ENCODE results near the gene AGPAT4.
"Not testable (repeated sequence)": the region's sequence is repeated elsewhere in the genome, so short reads cannot be mapped to it uniquely, and the experiment has no call there.

The AGPAT4 gene

DNA sequence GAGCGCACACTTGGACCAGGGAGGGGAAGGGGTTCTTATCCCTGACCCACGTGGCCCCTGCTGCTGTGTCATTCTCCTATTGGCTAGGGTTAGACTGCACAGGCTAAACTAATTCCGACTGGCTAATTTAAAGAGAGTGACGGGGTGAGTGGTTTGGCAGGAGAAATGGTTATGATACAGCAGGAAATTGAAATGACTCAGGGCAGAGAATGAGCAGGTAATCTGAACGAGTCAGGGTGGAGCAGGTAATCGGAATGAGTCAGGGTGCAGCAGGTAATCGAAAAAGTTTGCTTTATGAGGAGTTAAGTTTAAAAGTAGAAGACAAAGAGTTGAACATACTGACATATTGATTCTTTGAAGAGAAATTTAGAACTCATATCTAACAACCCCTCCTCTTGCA is 35.9 kb upstream of the AGPAT4 start:
- H3K23ac ChIP-seq (ENCODE audit: low read length); H2AFZ ChIP-seq (ENCODE audit: insufficient read depth, low read length, poor library complexity); H3K18ac ChIP-seq (ENCODE audit: low read length); H3K79me1 ChIP-seq (ENCODE audit: low read length); H2AK5ac ChIP-seq (ENCODE audit: low read length); H3K14ac ChIP-seq (ENCODE audit: low read length); H3K9me3 ChIP-seq (ENCODE audit: insufficient read depth, low read depth, low read length); H4K12ac ChIP-seq (ENCODE audit: low read depth, low read length); H3K27ac ChIP-seq (ENCODE audit: low read depth, low read length); H3K27me3 ChIP-seq (ENCODE audit: insufficient read depth, low read length); H3K9ac ChIP-seq (ENCODE audit: low read length); H3K4me1 ChIP-seq (ENCODE audit: control insufficient read depth in 1 of 2, insufficient read depth in 2 of 2, low read length in 2 of 2); H4K91ac ChIP-seq (ENCODE audit: low read depth, low read length); H3K4me3 ChIP-seq (ENCODE audit: low read depth, low read length); H3K4ac ChIP-seq (ENCODE audit: low read depth, low read length); H3K4me2 ChIP-seq (ENCODE audit: low read length); H2BK120ac ChIP-seq (ENCODE audit: insufficient read depth, low read length, poor library complexity); H3K79me2 ChIP-seq (ENCODE audit: control insufficient read depth, insufficient read depth, low read length, poor library complexity); H4K8ac ChIP-seq (ENCODE audit: low read depth, low read length); H2BK12ac ChIP-seq (ENCODE audit: low read length); H2BK5ac ChIP-seq (ENCODE audit: low read depth, low read length, poor library complexity); DNase-seq; H3K36me3 ChIP-seq (ENCODE audit: control insufficient read depth in 1 of 2, insufficient read depth in 2 of 2, low read length in 2 of 2): not testable (repeated sequence)
- no CpG with 5 or more reads among the region's 7 CpGs for WGBS (ENCODE audit: extremely low coverage, insufficient coverage, insufficient read length)

DNA sequence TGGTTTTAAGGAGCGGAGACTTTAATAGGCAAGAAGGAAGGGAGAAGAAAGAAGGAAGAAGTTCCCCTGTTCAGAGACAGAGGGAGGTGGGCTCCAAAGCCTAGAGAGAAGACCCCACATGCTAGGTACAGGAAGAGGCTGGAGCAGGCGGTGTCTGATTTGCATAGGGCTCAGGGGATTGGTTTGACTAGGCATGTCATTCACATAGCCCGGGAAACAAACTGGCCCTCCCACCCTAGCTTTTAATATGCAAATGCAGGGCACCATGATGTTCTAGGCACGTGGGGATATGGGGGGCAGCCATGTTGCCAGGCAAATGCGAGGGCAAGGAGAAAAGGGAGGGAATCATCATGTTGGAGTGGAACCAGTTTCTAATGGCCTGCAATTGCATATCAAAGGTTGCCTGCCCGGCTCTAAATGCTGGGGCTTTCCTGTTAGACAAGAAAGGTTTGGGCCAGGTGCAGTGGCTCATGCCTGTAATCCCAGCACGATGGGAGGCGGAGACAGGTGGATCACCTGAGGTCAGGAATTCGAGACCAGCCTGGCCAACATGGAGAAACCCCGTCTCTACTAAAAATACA is 34.3 kb upstream of the AGPAT4 start:
- Histone ChIP-seq H4K8ac (ENCODE audit: low read depth, low read length) (no peak overlapping the region), H2AFZ (ENCODE audit: insufficient read depth, low read length, poor library complexity) (no peak overlapping the region), H3K79me1 (ENCODE audit: low read length) (no peaks in the 10 kb centered on the region), H3K27me3 (ENCODE audit: insufficient read depth, low read length) (no peaks in the 10 kb centered on the region), H3K4me1 (ENCODE audit: control insufficient read depth in 1 of 2, insufficient read depth in 2 of 2, low read length in 2 of 2) (no peaks in the 10 kb centered on the region), H2AK5ac (ENCODE audit: low read length) (no peak overlapping the region), H3K36me3 (ENCODE audit: control insufficient read depth in 1 of 2, insufficient read depth in 2 of 2, low read length in 2 of 2) (no peaks in the 10 kb centered on the region), H4K12ac (ENCODE audit: low read depth, low read length) (no peak overlapping the region), H3K4me3 (ENCODE audit: low read depth, low read length) (no peak overlapping the region), H3K18ac (ENCODE audit: low read length) (no peak overlapping the region), H3K4me2 (ENCODE audit: low read length) (no peak overlapping the region), H3K27ac (ENCODE audit: low read depth, low read length) (no peak overlapping the region), H3K23ac (ENCODE audit: low read length) (no peak overlapping the region), H4K91ac (ENCODE audit: low read depth, low read length) (no peak overlapping the region), H3K9me3 (ENCODE audit: insufficient read depth, low read depth, low read length) (peaks cover 2% of the 10 kb centered on the region), H2BK120ac (ENCODE audit: insufficient read depth, low read length, poor library complexity) (no peak overlapping the region), H2BK12ac (ENCODE audit: low read length) (no peak overlapping the region), H3K79me2 (ENCODE audit: control insufficient read depth, insufficient read depth, low read length, poor library complexity) (no peaks in the 10 kb centered on the region), H3K4ac (ENCODE audit: low read depth, low read length) (no peak overlapping the region), H2BK5ac (ENCODE audit: low read depth, low read length, poor library complexity) (no peak overlapping the region), H3K9ac (ENCODE audit: low read length) (no peak overlapping the region), H3K14ac (ENCODE audit: low read length) (no peak overlapping the region)
- no CpG with 5 or more reads among the region's 10 CpGs for WGBS (ENCODE audit: extremely low coverage, insufficient coverage, insufficient read length)
- DNase-seq = peak; percentile 54 to 60

DNA sequence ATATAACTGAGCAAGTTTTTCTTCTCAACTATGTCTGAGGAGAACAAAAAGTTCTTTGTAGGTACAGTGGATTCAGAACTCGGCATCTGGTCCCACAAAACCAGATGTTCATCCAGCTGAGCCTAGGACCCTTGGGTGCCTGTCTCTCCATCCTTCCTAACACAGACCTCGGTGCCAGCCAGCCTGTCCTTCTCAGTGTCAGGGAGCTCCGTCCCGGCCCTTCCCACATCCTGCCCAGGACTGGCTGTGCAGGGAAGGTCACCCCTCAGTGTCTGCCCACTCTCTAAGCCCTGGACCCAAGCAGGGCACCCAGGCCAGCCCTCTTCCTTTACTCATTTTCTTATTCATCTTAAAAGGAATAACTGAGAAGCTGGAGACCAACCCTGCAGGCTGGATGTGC is 32.0 kb upstream of the AGPAT4 start:
- Histone ChIP-seq H3K27ac (ENCODE audit: low read depth, low read length) (no peak overlapping the region), H3K14ac (ENCODE audit: low read length) (no peak overlapping the region), H3K79me1 (ENCODE audit: low read length) (no peaks in the 10 kb centered on the region), H3K23ac (ENCODE audit: low read length) (no peak overlapping the region), H3K27me3 (ENCODE audit: insufficient read depth, low read length) (no peaks in the 10 kb centered on the region), H3K4me1 (ENCODE audit: control insufficient read depth in 1 of 2, insufficient read depth in 2 of 2, low read length in 2 of 2) (no peaks in the 10 kb centered on the region), H3K9ac (ENCODE audit: low read length) (no peak overlapping the region), H3K4me3 (ENCODE audit: low read depth, low read length) (no peak overlapping the region), H4K91ac (ENCODE audit: low read depth, low read length) (no peak overlapping the region), H4K12ac (ENCODE audit: low read depth, low read length) (no peak overlapping the region), H2AFZ (ENCODE audit: insufficient read depth, low read length, poor library complexity) (no peak overlapping the region), H2BK12ac (ENCODE audit: low read length) (no peak overlapping the region), H3K18ac (ENCODE audit: low read length) (no peak overlapping the region), H2BK120ac (ENCODE audit: insufficient read depth, low read length, poor library complexity) (no peak overlapping the region), H3K4ac (ENCODE audit: low read depth, low read length) (no peak overlapping the region), H3K9me3 (ENCODE audit: insufficient read depth, low read depth, low read length) (no peaks in the 10 kb centered on the region), H3K4me2 (ENCODE audit: low read length) (no peak overlapping the region), H3K79me2 (ENCODE audit: control insufficient read depth, insufficient read depth, low read length, poor library complexity) (no peaks in the 10 kb centered on the region), H2BK5ac (ENCODE audit: low read depth, low read length, poor library complexity) (no peak overlapping the region), H3K36me3 (ENCODE audit: control insufficient read depth in 1 of 2, insufficient read depth in 2 of 2, low read length in 2 of 2) (no peaks in the 10 kb centered on the region), H4K8ac (ENCODE audit: low read depth, low read length) (no peak overlapping the region), H2AK5ac (ENCODE audit: low read length) (no peak overlapping the region)
- WGBS (ENCODE audit: extremely low coverage, insufficient coverage, insufficient read length) = no CpG with 5 or more reads among the region's 4 CpGs
- no peak for DNase-seq

DNA sequence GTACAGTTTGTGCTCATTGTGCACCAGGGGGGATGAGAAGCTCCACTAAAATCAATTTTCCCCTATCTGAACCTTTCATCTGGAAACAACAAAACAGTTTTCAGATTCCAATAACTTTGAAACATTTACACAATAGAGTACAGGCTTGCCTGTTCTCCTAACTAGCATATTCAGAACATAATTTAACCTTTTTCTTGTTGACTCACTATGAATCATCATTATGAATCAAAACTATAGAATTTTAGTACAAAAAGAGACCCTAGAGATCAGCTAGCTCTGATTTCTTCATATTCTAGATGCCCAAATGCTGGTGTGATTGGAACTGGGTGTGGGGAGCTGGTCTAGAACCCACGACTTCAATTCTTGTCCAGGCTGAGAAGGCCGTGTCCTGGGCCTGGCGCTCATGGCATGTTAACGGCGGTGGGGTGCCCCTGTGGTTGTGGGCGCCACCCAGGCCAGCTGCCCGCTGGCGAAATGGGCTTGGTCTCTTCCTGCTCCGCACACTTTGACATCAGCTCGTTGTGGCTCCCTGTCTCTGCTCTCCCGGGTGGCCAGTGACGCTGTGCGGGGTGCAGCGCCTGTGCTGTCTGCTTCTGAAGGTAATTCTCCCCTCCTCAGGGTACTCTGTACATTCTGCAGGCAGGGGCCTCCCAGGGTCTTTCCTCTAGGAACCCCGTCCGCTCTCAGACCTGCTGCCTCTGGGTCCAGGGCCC is 29.9 kb upstream of the AGPAT4 start:
- WGBS (ENCODE audit: extremely low coverage, insufficient coverage, insufficient read length) = no CpG with 5 or more reads among the region's 16 CpGs
- Histone ChIP-seq H4K8ac (ENCODE audit: low read depth, low read length) (no peak overlapping the region), H3K36me3 (ENCODE audit: control insufficient read depth in 1 of 2, insufficient read depth in 2 of 2, low read length in 2 of 2) (no peaks in the 10 kb centered on the region), H2BK5ac (ENCODE audit: low read depth, low read length, poor library complexity) (no peak overlapping the region), H3K79me2 (ENCODE audit: control insufficient read depth, insufficient read depth, low read length, poor library complexity) (no peaks in the 10 kb centered on the region), H3K9me3 (ENCODE audit: insufficient read depth, low read depth, low read length) (no peaks in the 10 kb centered on the region), H3K4me1 (ENCODE audit: control insufficient read depth in 1 of 2, insufficient read depth in 2 of 2, low read length in 2 of 2) (no peaks in the 10 kb centered on the region), H4K12ac (ENCODE audit: low read depth, low read length) (no peak overlapping the region), H3K4me2 (ENCODE audit: low read length) (no peak overlapping the region), H3K27me3 (ENCODE audit: insufficient read depth, low read length) (no peaks in the 10 kb centered on the region), H2AK5ac (ENCODE audit: low read length) (no peak overlapping the region), H4K91ac (ENCODE audit: low read depth, low read length) (no peak overlapping the region), H3K14ac (ENCODE audit: low read length) (no peak overlapping the region), H2AFZ (ENCODE audit: insufficient read depth, low read length, poor library complexity) (no peak overlapping the region), H2BK12ac (ENCODE audit: low read length) (no peak overlapping the region), H3K4ac (ENCODE audit: low read depth, low read length) (no peak overlapping the region), H3K4me3 (ENCODE audit: low read depth, low read length) (no peak overlapping the region), H3K23ac (ENCODE audit: low read length) (no peak overlapping the region), H3K18ac (ENCODE audit: low read length) (no peak overlapping the region), H3K9ac (ENCODE audit: low read length) (no peak overlapping the region), H2BK120ac (ENCODE audit: insufficient read depth, low read length, poor library complexity) (no peak overlapping the region), H3K27ac (ENCODE audit: low read depth, low read length) (no peak overlapping the region), H3K79me1 (ENCODE audit: low read length) (no peaks in the 10 kb centered on the region)
- DNase-seq = peak in 1 of 2 donors; percentile 52

Data from trophoblast cell (in vitro differentiated cells and primary cell).